ENCODE measurements around the gene AGER.
"Not testable (repeated sequence)": the region's sequence is repeated elsewhere in the genome, so short reads cannot be mapped to it uniquely, and the experiment has no call there.

The AGER gene

GRCh38 chr6:32194388-32194787 lies 10.3 kb upstream of the AGER start:
- H3K4me3 ChIP-seq (ENCODE audit: low read depth in 1 of 2, low read length in 2 of 2): peak overlapping the region in 1 of 2 experiments; percentile 77; a peak in 2 of 4 replicates
- H3K79me2 ChIP-seq (ENCODE audit: insufficient read depth, low read length): peaks cover 47% of the 10 kb centered on the region
- no peaks in the 10 kb centered on the region for H3K27me3 ChIP-seq (ENCODE audit: insufficient read depth, low read length, poor library complexity)
- H3K4me1 ChIP-seq (ENCODE audit: insufficient read depth, low read length): peaks cover 62% of the 10 kb centered on the region
- peak overlapping the region; percentile 81 for H3K9ac ChIP-seq (ENCODE audit: low read depth, low read length)
- peak overlapping the region; percentile 80 for H3K4me2 ChIP-seq (ENCODE audit: insufficient read depth, low read length)
- H2AFZ ChIP-seq (ENCODE audit: low read depth, low read length): no peak overlapping the region
- H3K27ac ChIP-seq (ENCODE audit: low read length): peak overlapping the region; percentile 96
- peaks cover 2% of the 10 kb centered on the region; the same call in 1 of the 2 replicates for H3K36me3 ChIP-seq (ENCODE audit: insufficient read depth, low read length)
- H4K20me1 ChIP-seq (ENCODE audit: insufficient read depth, low read length): no peaks in the 10 kb centered on the region
- TF ChIP-seq CTCF (IDR thresholded peaks at IDR 0.05; ENCODE audit: borderline replicate concordance, extremely low read depth, low read length, poor library complexity, severe bottlenecking): no peak
- TF ChIP-seq EZH2 (IDR thresholded peaks at IDR 0.05; ENCODE audit: borderline replicate concordance, low read depth, low read length, severe bottlenecking): no peak
- H3K9me3 ChIP-seq (ENCODE audit: insufficient read depth, low read length, severe bottlenecking): no peaks in the 10 kb centered on the region
- ATAC-seq (ENCODE audit: insufficient read depth, low read depth) (no peak), DNase-seq (no peak)

GRCh38 chr6:32193096-32193495 lies 9.0 kb upstream of the AGER start:
- H3K4me2 ChIP-seq (ENCODE audit: insufficient read depth, low read length): peak overlapping the region; percentile 80
- peaks cover 14% of the 10 kb centered on the region for H3K36me3 ChIP-seq (ENCODE audit: insufficient read depth, low read length)
- H2AFZ ChIP-seq (ENCODE audit: low read depth, low read length): peak overlapping the region; percentile 72

GRCh38 chr6:32192608-32193039 lies 8.6 kb upstream of the AGER start, which contains the start of gene GPSM3:
GPSM3 (minus strand) TSS chr6:32192643; CDS start chr6:32192513, 130 bp downstream.
- peaks cover 79% of the 10 kb centered on the region for H3K4me1 ChIP-seq (ENCODE audit: insufficient read depth, low read length)
- peak within 1 kb of the TSS; percentile 80 for H3K4me2 ChIP-seq (ENCODE audit: insufficient read depth, low read length)
- peak; percentile 49 for ATAC-seq (ENCODE audit: insufficient read depth, low read depth)
- H3K36me3 ChIP-seq (ENCODE audit: insufficient read depth, low read length): peaks cover 19% of the 10 kb centered on the region
- H3K4me3 ChIP-seq (ENCODE audit: low read depth in 1 of 2, low read length in 2 of 2): peak within 1 kb of the TSS; percentile 40 to 70; a peak in 3 of 4 replicates
- H3K9me3 ChIP-seq (ENCODE audit: insufficient read depth, low read length, severe bottlenecking): no peaks in the 10 kb centered on the region
- peak within 1 kb of the TSS; percentile 72 for H2AFZ ChIP-seq (ENCODE audit: low read depth, low read length)
- no peaks in the 10 kb centered on the region for H3K27me3 ChIP-seq (ENCODE audit: insufficient read depth, low read length, poor library complexity)
- H3K79me2 ChIP-seq (ENCODE audit: insufficient read depth, low read length): peaks cover 65% of the 10 kb centered on the region
- peak within 1 kb of the TSS; percentile 78 for H3K9ac ChIP-seq (ENCODE audit: low read depth, low read length)
- TF ChIP-seq EZH2 (IDR thresholded peaks at IDR 0.05; ENCODE audit: borderline replicate concordance, low read depth, low read length, severe bottlenecking): no peak
- no peak for TF ChIP-seq CTCF (IDR thresholded peaks at IDR 0.05; ENCODE audit: borderline replicate concordance, extremely low read depth, low read length, poor library complexity, severe bottlenecking)
- DNase-seq: peak; percentile 89
- H3K27ac ChIP-seq (ENCODE audit: low read length): peak within 1 kb of the TSS; percentile 96
- no peaks in the 10 kb centered on the region for H4K20me1 ChIP-seq (ENCODE audit: insufficient read depth, low read length)

More at GRCh38 chr6:32193096-32193495, 9.0 kb upstream of the AGER start:
- not testable (repeated sequence) for H4K20me1 ChIP-seq (ENCODE audit: insufficient read depth, low read length); H3K9me3 ChIP-seq (ENCODE audit: insufficient read depth, low read length, severe bottlenecking); H3K27me3 ChIP-seq (ENCODE audit: insufficient read depth, low read length, poor library complexity); ATAC-seq (ENCODE audit: insufficient read depth, low read depth)
- peak overlapping the region; percentile 96 for H3K27ac ChIP-seq (ENCODE audit: low read length)
- peak; percentile 30 for DNase-seq
- peak overlapping the region; percentile 40 to 70; a peak in 3 of 4 replicates for H3K4me3 ChIP-seq (ENCODE audit: low read depth in 1 of 2, low read length in 2 of 2)
- H3K4me1 ChIP-seq (ENCODE audit: insufficient read depth, low read length): peaks cover 75% of the 10 kb centered on the region
- H3K9ac ChIP-seq (ENCODE audit: low read depth, low read length): peak overlapping the region; percentile 78
- H3K79me2 ChIP-seq (ENCODE audit: insufficient read depth, low read length): peaks cover 60% of the 10 kb centered on the region

DNA sequence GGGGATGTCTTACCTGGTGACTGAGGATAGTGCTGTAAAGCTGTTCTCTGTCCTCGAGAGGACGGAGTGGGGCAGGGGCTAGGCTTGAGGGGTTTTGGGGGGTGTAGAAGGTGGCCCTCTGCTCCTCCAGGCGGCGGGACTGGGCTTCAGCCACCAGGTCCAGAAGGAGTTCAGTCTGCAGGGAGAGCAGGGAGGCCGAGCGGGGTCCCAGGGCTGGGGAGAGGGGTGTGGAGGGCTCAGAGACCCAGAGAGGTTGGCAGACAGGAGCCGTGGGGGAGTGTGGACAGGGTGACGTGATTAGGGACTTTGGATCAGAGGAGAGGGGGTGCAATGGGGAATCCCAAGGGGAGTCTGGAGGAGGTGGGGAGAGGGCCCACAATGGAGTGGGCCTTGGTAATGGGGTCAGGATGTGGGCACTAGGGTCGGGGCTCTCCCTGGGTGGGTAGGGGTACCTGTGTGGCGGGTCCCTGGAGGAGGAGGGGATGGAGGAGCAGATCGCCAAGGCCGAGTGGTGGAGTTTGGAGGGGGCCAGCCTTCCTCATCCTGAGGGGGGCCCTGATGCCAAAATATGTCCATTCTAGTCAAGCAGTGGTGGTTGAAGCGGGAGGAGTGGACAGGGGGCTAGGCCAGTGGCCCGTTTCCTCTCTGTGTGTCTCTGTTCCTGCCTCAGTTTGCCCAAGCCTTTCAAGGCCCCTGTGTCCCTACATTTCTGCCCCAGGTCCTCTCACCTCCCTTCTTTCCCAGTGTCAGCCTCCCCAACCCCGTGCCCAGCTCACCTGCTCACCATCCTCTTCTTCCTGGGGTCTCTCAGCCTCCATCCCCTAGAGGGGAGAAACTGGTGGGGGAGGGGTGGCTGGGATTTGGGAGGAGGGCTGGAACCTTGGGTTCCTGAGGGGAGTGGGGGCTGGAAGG lies 7.9 kb upstream of the AGER start:
- Histone ChIP-seq H3K9me3 (ENCODE audit: insufficient read depth, low read length, severe bottlenecking) (no peaks in the 10 kb centered on the region), H3K4me1 (ENCODE audit: insufficient read depth, low read length) (peaks cover 85% of the 10 kb centered on the region), H3K9ac (ENCODE audit: low read depth, low read length) (peak overlapping the region; percentile 78), H3K4me2 (ENCODE audit: insufficient read depth, low read length) (peak overlapping the region; percentile 80), H3K79me2 (ENCODE audit: insufficient read depth, low read length) (peaks cover 72% of the 10 kb centered on the region), H3K4me3 (ENCODE audit: low read depth in 1 of 2, low read length in 2 of 2) (peak overlapping the region; percentile 40 to 70; a peak in 3 of 4 replicates), H2AFZ (ENCODE audit: low read depth, low read length) (peak overlapping the region; percentile 7; the same call in 1 of the 2 replicates), H3K27me3 (ENCODE audit: insufficient read depth, low read length, poor library complexity) (no peaks in the 10 kb centered on the region), H3K36me3 (ENCODE audit: insufficient read depth, low read length) (peaks cover 26% of the 10 kb centered on the region), H4K20me1 (ENCODE audit: insufficient read depth, low read length) (no peaks in the 10 kb centered on the region), H3K27ac (ENCODE audit: low read length) (peak overlapping the region; percentile 96)
- DNase-seq: no peak
- no peak for TF ChIP-seq CTCF (IDR thresholded peaks at IDR 0.05; ENCODE audit: borderline replicate concordance, extremely low read depth, low read length, poor library complexity, severe bottlenecking)
- no peak for TF ChIP-seq EZH2 (IDR thresholded peaks at IDR 0.05; ENCODE audit: borderline replicate concordance, low read depth, low read length, severe bottlenecking)
- no peak for ATAC-seq (ENCODE audit: insufficient read depth, low read depth)
